IPS-18a (cell line): ENCODE measurements around the gene UBTD1.

Experiments used
- H3K27ac ChIP-seq: one replicate; pipeline ENCODE4 v1.5.1; 2013; ENCODE audit warnings: low read length
- H3K27me3 ChIP-seq: one replicate; pipeline ENCODE4 v1.6.1; 2013; ENCODE audit warnings: mild to moderate bottlenecking, low read length; ENCODE audit not compliant: control insufficient read depth, insufficient read depth
- H3K36me3 ChIP-seq: one replicate; pipeline ENCODE4 v1.6.1; 2013; ENCODE audit warnings: low read depth, low read length; ENCODE audit not compliant: control insufficient read depth
- H3K4me1 ChIP-seq: one replicate; pipeline ENCODE4 v1.6.1; 2013; ENCODE audit warnings: low read depth, low read length; ENCODE audit not compliant: control insufficient read depth
- H3K4me3 ChIP-seq: one replicate; pipeline ENCODE4 v1.5.1; 2013; ENCODE audit warnings: low read length
- H3K9ac ChIP-seq: one replicate; pipeline ENCODE4 v1.6.1; 2013; ENCODE audit warnings: mild to moderate bottlenecking, low read length, moderate library complexity
- H3K9me3 ChIP-seq: one replicate; pipeline ENCODE4 v1.6.1; 2013; ENCODE audit warnings: low read depth, low read length; ENCODE audit not compliant: control insufficient read depth

Gene UBTD1

DNA sequence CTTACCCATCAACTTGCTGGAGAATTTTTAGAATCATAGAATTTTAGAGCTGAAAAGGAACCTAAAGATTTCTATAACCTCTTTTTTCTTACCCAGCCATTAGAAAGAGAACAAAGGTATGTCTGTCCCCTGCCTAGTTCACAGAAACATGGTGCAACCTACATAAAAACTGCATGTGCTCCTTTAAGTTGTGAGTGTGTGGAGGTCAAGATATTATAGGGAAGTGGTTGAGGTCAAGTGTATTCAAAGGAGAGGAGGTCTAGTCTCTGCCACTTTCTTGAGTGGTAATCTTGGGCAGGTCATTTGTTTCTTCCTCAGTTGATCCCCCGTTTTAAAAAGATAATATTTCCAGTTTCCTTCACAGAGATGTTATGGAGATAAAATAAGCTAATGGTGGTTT is 6.4 kb downstream of the UBTD1 start:
- Histone ChIP-seq H3K9ac (no peak overlapping the region), H3K9me3 (no peaks in the 10 kb centered on the region), H3K4me1 (peaks cover 3% of the 10 kb centered on the region), H3K36me3 (no peaks in the 10 kb centered on the region), H3K27ac (no peak overlapping the region), H3K4me3 (no peak overlapping the region), H3K27me3 (peaks cover 18% of the 10 kb centered on the region)

DNA sequence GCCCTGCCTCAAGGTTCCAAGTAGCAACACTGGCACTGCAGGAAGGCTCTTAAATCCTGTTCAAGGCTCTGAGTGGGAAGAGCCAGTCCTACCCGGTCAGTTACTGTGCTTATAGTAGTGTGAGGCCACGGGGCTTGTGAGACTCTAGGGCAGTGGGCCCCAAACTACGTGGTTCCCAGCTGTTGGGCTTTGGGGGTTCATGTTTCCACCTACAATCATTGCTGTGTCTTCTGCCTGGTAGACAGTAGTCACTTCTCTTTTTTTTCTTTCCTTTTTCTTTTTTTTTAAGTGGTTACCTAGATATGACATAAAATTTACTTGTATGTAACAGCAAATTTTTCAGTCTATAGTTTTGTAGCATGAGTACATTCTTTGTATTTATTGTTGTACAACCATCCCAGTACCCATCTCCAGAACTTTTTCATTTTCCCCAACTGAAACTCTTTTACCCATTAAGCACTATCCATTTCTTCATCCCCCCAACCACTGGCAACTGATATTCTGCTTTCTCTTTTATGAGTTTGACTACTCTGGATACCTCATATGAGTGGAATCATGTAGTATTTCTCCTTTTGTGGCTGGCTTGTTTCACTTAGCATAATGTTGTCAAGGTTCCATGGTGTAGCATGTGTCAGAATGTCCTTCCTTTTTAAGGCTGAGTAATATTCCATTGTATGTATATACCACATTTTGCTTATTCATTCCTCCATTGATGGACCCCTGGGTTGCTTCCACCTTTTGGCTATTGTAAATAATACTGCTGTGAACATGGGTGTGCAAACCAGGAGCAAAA is 7.7 kb downstream of the UBTD1 start:
- Histone ChIP-seq H3K9ac (no peak overlapping the region), H3K36me3 (no peaks in the 10 kb centered on the region), H3K4me1 (peaks cover 3% of the 10 kb centered on the region), H3K9me3 (no peaks in the 10 kb centered on the region), H3K27ac (no peak overlapping the region), H3K27me3 (peaks cover 5% of the 10 kb centered on the region), H3K4me3 (no peak overlapping the region)

DNA sequence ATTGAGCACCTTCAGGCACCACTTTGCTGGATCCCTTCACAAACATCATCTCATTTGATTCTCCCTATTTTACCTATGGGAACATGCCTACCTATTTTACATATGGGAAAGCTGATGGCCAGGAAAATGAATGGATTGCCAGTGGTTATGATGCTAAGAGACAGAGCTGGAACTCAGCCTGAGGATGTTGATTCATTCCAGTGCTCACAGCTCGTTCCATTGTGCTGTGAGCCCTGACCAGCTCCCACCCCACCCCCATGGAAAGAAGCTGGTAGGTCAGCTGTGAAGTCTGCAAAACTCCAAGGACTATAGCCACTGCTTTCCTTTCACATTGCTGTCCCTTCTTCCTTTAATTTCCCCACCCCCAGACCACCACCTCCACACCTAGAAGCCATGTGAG is 9.6 kb downstream of the UBTD1 start:
- H3K9ac ChIP-seq = no peak overlapping the region
- no peaks in the 10 kb centered on the region for H3K27me3 ChIP-seq
- no peaks in the 10 kb centered on the region for H3K36me3 ChIP-seq
- no peak overlapping the region for H3K27ac ChIP-seq
- H3K9me3 ChIP-seq = no peaks in the 10 kb centered on the region
- H3K4me3 ChIP-seq = no peak overlapping the region
- H3K4me1 ChIP-seq = peaks cover 3% of the 10 kb centered on the region

DNA sequence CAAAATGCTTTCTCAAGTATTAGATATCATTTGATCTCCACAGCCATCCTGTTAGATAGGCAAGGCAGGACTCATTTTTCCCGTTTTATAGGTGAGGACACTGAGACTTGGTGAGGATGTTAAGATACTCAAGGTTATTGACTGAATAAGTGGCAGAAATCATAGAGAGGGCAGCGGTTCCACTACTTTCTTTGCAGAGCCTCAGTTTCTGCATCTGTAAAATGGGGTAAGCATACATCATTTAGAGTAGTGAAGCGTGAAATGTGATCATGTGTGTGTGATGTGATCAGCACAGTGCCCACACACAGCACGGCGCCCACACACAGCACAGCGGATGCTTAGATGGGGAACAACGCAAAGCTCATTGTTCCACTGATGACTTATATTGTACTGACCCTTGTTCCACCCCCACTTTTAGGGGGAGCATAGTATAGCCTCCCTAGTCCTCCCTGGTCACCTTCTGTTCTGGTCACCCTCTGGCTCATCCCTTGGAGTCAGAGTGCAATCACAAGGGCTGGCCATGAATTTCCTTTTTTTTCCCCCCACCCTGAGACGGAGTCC is 10.5 kb downstream of the UBTD1 start:
- Histone ChIP-seq H3K4me3 (no peak overlapping the region), H3K9ac (no peak overlapping the region), H3K4me1 (peaks cover 3% of the 10 kb centered on the region), H3K27ac (no peak overlapping the region), H3K27me3 (no peaks in the 10 kb centered on the region), H3K36me3 (no peaks in the 10 kb centered on the region), H3K9me3 (no peaks in the 10 kb centered on the region)

DNA sequence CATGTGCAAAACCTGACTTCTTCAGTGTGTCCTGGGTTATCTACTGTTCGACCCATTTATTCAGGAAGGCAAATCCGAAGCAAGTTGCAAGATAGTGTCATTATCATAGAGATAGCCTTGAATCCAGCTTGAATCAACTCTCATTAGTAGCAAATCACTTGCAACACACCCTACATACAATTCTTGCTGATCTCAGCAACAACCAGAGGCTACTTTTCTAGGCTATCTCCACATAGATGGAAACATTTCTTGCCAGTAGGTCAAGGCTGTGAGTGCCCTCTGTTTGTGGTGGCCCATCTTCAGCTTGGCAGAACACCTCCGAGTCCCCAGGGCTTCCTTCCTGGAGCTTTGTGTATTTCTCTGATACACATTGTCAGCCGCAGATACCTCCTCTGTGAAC is 12.0 kb downstream of the UBTD1 start:
- Histone ChIP-seq H3K36me3 (no peaks in the 10 kb centered on the region), H3K9ac (no peak overlapping the region), H3K4me1 (peaks cover 3% of the 10 kb centered on the region), H3K9me3 (no peaks in the 10 kb centered on the region), H3K27ac (no peak overlapping the region), H3K4me3 (no peak overlapping the region), H3K27me3 (no peaks in the 10 kb centered on the region)

DNA sequence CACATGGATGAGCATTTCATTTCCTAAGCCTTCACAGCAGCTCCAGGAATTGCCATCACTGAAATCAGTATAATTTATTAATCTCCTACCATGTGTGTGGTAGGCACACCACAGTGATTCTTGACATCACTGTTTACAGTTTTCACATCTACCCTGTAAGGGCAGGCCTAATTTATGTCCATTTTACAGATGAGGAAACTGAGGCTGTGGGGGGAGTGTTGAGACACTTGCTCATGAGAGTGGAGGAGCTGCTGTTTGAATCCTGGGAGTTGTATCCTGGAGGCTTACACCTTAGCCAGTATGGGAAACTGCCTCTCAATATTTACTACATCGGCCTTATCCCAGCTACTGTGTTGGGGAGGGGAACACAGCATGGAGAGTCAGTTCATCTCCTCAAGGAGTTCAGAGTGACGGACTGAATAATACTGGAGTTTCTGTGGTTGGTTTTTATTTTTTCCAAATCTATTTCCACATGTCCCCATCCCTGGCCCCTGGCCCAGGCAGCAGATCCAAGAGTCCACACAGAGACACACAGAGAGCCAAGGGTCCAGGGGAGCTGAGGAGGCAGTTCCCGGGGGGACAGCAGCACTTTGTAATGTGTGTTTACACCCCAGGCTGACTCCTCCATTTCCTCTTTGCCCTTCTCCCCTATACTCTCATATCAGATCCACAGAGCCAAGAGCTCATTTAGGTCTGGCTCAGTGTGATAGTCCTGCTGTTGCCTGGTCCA is 13.2 kb downstream of the UBTD1 start:
- Histone ChIP-seq H3K9ac (no peak overlapping the region), H3K27ac (no peak overlapping the region), H3K4me3 (no peak overlapping the region), H3K4me1 (peaks cover 3% of the 10 kb centered on the region), H3K9me3 (no peaks in the 10 kb centered on the region), H3K27me3 (no peaks in the 10 kb centered on the region), H3K36me3 (no peaks in the 10 kb centered on the region)

DNA sequence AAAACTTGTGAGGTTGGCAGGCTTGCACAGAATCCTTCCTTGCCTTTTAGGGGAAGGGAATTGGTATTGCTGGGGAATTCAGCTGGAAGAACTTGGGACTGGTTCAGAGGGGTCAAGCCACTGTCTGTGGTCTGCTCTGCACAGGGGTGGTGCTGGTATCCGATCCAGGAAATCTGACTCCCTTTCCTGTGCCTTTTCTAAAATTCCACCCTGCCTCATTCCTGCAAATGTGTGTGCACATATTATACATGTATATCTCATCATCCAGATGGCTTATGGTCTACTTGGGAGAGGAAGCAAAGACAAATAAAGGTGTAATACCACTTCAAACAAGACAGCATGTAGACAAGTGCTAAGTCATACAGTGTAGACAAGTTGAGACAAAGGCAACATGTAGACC is 14.3 kb downstream of the UBTD1 start:
- no peaks in the 10 kb centered on the region for H3K9me3 ChIP-seq
- H3K4me3 ChIP-seq = no peak overlapping the region
- no peaks in the 10 kb centered on the region for H3K36me3 ChIP-seq
- no peak overlapping the region for H3K27ac ChIP-seq
- peaks cover 2% of the 10 kb centered on the region for H3K4me1 ChIP-seq
- H3K9ac ChIP-seq = no peak overlapping the region
- no peaks in the 10 kb centered on the region for H3K27me3 ChIP-seq

DNA sequence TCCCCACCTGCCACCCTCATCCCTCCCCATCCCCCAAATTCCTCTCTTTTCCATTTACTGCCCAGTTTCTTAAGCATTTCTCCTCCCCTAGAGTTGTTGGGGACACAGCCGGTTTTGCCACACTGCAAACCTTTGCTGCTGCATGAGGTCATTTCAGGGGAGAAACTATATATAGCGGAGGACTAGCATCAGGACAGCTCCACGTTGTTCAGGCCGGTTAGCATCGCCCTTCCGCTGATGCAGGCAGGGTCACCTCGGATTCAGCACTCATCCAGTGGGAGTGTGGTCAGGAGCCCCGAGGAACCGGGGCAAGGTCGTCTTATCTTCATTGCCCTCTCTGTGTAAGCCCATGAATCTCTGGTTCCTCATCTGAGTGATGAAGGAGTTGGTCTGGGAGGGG is 15.6 kb downstream of the UBTD1 start:
- Histone ChIP-seq H3K4me3 (no peak overlapping the region), H3K9ac (no peak overlapping the region), H3K36me3 (no peaks in the 10 kb centered on the region), H3K4me1 (peaks cover 5% of the 10 kb centered on the region), H3K27ac (no peak overlapping the region), H3K27me3 (no peaks in the 10 kb centered on the region), H3K9me3 (no peaks in the 10 kb centered on the region)

DNA sequence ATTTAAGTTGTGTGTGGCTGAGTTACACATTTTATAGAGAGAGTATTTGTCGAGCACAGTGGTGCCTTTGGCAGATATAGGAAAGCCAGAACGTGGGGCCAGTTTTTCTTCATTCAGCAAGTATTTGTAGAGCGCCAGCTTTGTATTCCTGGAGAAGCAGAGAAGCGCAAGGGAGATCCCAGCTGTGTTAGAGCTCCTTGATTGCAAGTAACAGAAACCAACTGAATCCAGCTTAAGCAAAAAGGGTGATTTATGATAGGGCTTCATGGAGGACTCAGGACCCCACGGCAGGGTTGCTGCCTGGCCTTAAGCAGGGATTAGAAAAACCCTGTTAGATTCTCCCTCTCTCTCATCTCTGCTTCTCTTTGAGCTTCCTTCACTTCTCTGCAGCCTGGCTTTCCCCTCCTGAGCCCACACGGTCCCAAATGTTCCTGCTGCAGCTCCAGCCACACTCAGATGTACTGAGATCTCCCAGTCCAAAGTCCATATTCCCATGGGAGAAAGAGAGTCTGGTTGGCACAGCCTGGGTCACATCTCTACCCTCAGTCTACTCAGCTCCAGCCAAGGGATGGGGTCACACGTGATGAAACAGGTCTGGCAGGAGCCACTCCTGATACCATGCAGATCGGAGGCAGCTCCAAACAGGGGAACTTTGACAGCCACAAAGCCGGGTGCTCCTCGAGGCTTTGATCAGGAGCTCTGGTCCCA is 16.7 kb downstream of the UBTD1 start:
- no peak overlapping the region for H3K4me3 ChIP-seq
- H3K36me3 ChIP-seq = no peaks in the 10 kb centered on the region
- H3K9me3 ChIP-seq = no peaks in the 10 kb centered on the region
- peaks cover 8% of the 10 kb centered on the region for H3K4me1 ChIP-seq
- no peak overlapping the region for H3K9ac ChIP-seq
- no peak overlapping the region for H3K27ac ChIP-seq
- no peaks in the 10 kb centered on the region for H3K27me3 ChIP-seq

DNA sequence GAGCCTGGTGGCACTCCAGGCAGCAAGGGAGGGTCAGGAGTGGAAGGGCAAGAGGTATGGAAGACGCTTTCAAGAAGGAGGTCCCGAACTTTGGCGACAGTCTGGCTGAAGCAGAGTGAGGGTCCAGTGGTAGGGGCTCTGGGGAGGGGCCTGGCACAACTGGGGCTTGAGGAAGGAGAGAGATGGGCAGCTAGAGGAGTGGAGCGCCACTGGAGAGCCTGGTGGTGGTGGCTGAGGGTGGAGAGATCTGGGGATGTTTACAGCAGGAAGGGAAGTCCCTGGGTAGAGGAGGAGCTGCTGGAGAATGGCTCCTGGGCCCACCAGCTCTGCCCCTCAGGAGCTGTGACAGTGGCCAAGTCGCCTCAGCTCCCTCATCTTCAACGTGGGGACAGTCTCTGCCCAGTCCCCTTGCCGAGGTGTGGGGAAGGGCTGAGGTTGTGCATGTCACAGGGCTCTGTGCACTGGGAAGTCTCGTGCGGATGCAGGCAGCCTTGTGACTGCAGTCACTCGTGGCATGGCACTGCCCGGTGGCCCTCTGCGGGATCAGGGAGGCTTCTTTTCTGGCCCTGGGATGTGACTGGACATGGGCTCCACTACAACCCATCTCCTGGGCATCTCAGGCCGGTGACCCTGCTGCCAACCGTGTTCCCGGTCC is 18.5 kb downstream of the UBTD1 start:
- Histone ChIP-seq H3K9ac (no peak overlapping the region), H3K4me1 (peaks cover 16% of the 10 kb centered on the region), H3K27ac (no peak overlapping the region), H3K36me3 (no peaks in the 10 kb centered on the region), H3K9me3 (no peaks in the 10 kb centered on the region), H3K4me3 (no peak overlapping the region), H3K27me3 (no peaks in the 10 kb centered on the region)

DNA sequence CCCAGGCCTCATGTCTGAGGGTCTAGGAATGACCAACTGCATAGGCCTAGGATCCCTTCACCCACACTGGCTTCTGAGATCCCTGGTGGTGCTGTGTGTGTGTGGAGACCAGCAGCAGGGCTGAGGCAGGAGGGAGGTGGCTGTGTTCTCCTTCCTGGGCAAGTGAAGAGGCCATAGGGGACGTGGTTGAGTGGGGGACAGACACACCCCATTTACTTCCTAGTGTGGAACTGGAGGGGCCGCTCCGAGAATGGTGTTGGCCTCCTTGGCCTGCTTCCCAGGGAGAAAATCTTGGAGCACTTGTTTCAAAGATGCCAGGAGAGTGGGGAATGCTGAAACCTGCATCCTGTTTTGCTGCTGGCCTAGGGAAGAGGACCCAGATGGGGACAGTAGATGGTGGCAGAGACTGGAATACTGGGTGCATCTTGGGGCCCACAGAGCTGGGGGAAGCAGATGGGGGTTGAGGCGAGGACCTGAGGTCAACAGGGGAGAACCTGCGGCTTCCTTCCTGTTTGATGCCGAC is 19.1 kb downstream of the UBTD1 start:
- Histone ChIP-seq H3K4me1 (peaks cover 16% of the 10 kb centered on the region), H3K9ac (no peak overlapping the region), H3K4me3 (no peak overlapping the region), H3K9me3 (no peaks in the 10 kb centered on the region), H3K27ac (no peak overlapping the region), H3K36me3 (no peaks in the 10 kb centered on the region), H3K27me3 (no peaks in the 10 kb centered on the region)
